ENCODE measurements around the gene LANCL3. TPM values are rescaled to one million over a fixed set of nuclear protein-coding genes. Genes with fewer than 3 reads are reported as not detected.

LANCL3 gene
- polyA plus RNA-seq, 3 donors: 0.01 to 0.12 TPM; not detected in 1

- no peaks in the 10 kb centered on the region for H3K79me2 ChIP-seq (ENCODE audit: insufficient read depth, low read length)
- no peak overlapping the region for H2AFZ ChIP-seq (ENCODE audit: insufficient read depth, low read depth, low read length, poor library complexity, severe bottlenecking)
- Mint-ChIP-seq H3K27ac (no peak overlapping the region), H3K4me1 (no peaks in the 10 kb centered on the region), H3K9me3 (peaks cover 0 to 9% (median 3%) of the 10 kb centered on the region in 7 donors), H3K36me3 (no peaks in the 10 kb centered on the region), H3K27me3 (ENCODE audit: low read depth in 3 of 3) (peaks cover 2 to 12% (median 5%) of the 10 kb centered on the region in 3 donors), H3K4me3 (no peak overlapping the region)
- no peak overlapping the region for H3K4me3 ChIP-seq (replicated peaks in 1 of 3; ENCODE audit: low read depth in 2 of 3, low read length in 3 of 3)
- H3K36me3 ChIP-seq (replicated peaks in 1 of 2; ENCODE audit: control insufficient read depth in 1 of 2, insufficient read depth in 2 of 2, low read length in 2 of 2): no peaks in the 10 kb centered on the region
- WGBS (ENCODE audit: insufficient coverage): no CpG with 5 or more reads among the region's 3 CpGs
- no peak overlapping the region for H3K9ac ChIP-seq (ENCODE audit: insufficient read depth, low read length, poor library complexity, severe bottlenecking)
- H3K9me3 ChIP-seq (replicated peaks in 1 of 2; ENCODE audit: control insufficient read depth in 1 of 2, insufficient read depth in 1 of 2, low read length in 2 of 2): no peaks in the 10 kb centered on the region
- H3K4me1 ChIP-seq (ENCODE audit: control insufficient read depth in 1 of 2, insufficient read depth in 2 of 2, low read length in 2 of 2): no peaks in the 10 kb centered on the region
- no peaks in the 10 kb centered on the region for H3K27me3 ChIP-seq (ENCODE audit: control insufficient read depth in 2 of 2, insufficient read depth in 2 of 2, low read length in 2 of 2)
- no peak overlapping the region for H3K27ac ChIP-seq (ENCODE audit: low read depth in 1 of 2, low read length in 2 of 2)
- H3K4me2 ChIP-seq (replicated peaks; ENCODE audit: extremely low read depth, low read length, poor library complexity, severe bottlenecking): no peak overlapping the region
- DNase-seq: no peak
- intact Hi-C loops (cut with micrococcal nuclease): no loop called here
- no peaks in the 10 kb centered on the region for H4K20me1 ChIP-seq (ENCODE audit: insufficient read depth, low read length)
- TF ChIP-seq CTCF (IDR thresholded peaks at IDR 0.05): no peak
These were observed 140.5 kb downstream of the LANCL3 start for GRCh38 chrX:37711991-37712390.

DNA sequence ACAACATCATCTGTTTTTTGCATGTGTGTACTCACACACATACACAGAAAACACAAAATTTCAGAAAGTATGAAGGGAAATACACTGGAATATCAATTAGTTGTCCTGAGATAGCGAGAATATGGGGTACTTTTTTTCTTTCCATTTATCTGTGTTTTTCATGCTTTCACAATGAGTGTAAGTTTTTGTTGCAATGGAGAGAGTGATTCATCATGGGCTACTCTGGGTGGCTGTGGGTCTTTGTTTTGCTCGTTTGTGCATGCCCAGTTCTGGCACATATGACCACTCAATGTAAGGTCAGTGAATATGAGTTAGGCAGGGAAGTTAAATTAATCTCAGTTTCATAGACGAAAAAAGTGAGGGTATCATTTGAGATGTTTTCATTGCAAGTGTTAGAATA, 141.0 kb downstream of the LANCL3 start:
- Histone ChIP-seq H4K20me1 (ENCODE audit: insufficient read depth, low read length) (no peaks in the 10 kb centered on the region), H3K4me1 (ENCODE audit: control insufficient read depth in 1 of 2, insufficient read depth in 2 of 2, low read length in 2 of 2) (no peaks in the 10 kb centered on the region), H3K9me3 (replicated peaks in 1 of 2; ENCODE audit: control insufficient read depth in 1 of 2, insufficient read depth in 1 of 2, low read length in 2 of 2) (no peaks in the 10 kb centered on the region), H3K9ac (ENCODE audit: insufficient read depth, low read length, poor library complexity, severe bottlenecking) (no peak overlapping the region), H2AFZ (ENCODE audit: insufficient read depth, low read depth, low read length, poor library complexity, severe bottlenecking) (no peak overlapping the region), H3K4me3 (replicated peaks in 1 of 3; ENCODE audit: low read depth in 2 of 3, low read length in 3 of 3) (no peak overlapping the region), H3K4me2 (replicated peaks; ENCODE audit: extremely low read depth, low read length, poor library complexity, severe bottlenecking) (no peak overlapping the region), H3K27me3 (ENCODE audit: control insufficient read depth in 2 of 2, insufficient read depth in 2 of 2, low read length in 2 of 2) (no peaks in the 10 kb centered on the region), H3K36me3 (replicated peaks in 1 of 2; ENCODE audit: control insufficient read depth in 1 of 2, insufficient read depth in 2 of 2, low read length in 2 of 2) (no peaks in the 10 kb centered on the region), H3K79me2 (ENCODE audit: insufficient read depth, low read length) (no peaks in the 10 kb centered on the region), H3K27ac (ENCODE audit: low read depth in 1 of 2, low read length in 2 of 2) (no peak overlapping the region)
- peaks cover 2 to 12% (median 5%) of the 10 kb centered on the region in 3 donors for H3K27me3 Mint-ChIP-seq (ENCODE audit: low read depth in 3 of 3)
- H3K4me1 Mint-ChIP-seq: no peaks in the 10 kb centered on the region
- H3K36me3 Mint-ChIP-seq: no peaks in the 10 kb centered on the region
- no peak for TF ChIP-seq CTCF (IDR thresholded peaks at IDR 0.05)
- 100% methylated on average over 1 of the region's 3 CpGs for WGBS (ENCODE audit: insufficient coverage)
- intact Hi-C loops (cut with micrococcal nuclease): no loop called here
- no peak overlapping the region for H3K4me3 Mint-ChIP-seq
- no peak for DNase-seq
- H3K9me3 Mint-ChIP-seq: peaks cover 0 to 6% (median 3%) of the 10 kb centered on the region in 7 donors
- no peak overlapping the region for H3K27ac Mint-ChIP-seq
